Stimulated activated CD8-positive, alpha-beta memory T cell treated with anti-CD3 and anti-CD28 coated beads, Interleukin-12 subunit alpha, Interleukin-12 subunit beta, amount 100 ng/mL, for 24 hours (primary cell): ENCODE data around the gene SPAG17.

ENCODE experiments used
- DNase-seq: peaks from one replicate; pipeline ENCODE4 v3.0.0-alpha.2; 2020; ENCODE audit errors: extremely low read depth

The SPAG17 gene

GRCh38 chr1:118160806-118161205 is 24.2 kb downstream of the SPAG17 start:
- no peak for DNase-seq

GRCh38 chr1:118159569-118159968 is 25.5 kb downstream of the SPAG17 start:
- no peak for DNase-seq

GRCh38 chr1:118158924-118159323 is 26.1 kb downstream of the SPAG17 start:
- DNase-seq, result no peak

DNA sequence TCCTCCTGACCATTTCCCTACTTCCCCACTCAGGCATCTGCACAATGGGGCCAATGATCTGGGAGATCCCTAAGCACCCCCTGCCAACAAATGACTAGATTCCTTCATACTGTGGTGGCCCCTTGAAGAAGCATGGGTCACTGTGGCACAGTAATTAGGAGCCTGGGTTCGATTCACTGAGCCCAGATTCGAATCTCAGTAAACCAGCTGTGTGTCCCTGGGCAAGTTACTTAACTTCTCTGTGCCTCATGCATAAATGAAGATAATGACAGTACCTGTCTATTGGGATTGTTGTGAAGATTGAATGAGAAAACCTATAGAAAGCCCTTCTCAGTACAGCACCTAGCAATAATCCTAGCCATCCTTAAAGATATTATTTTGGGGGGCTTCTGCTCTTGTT is 27.5 kb downstream of the SPAG17 start:
- no peak for DNase-seq

GRCh38 chr1:118155106-118155505 is 29.9 kb downstream of the SPAG17 start:
- DNase-seq, result no peak

GRCh38 chr1:118154220-118154619 is 30.8 kb downstream of the SPAG17 start:
- DNase-seq, result no peak

DNA sequence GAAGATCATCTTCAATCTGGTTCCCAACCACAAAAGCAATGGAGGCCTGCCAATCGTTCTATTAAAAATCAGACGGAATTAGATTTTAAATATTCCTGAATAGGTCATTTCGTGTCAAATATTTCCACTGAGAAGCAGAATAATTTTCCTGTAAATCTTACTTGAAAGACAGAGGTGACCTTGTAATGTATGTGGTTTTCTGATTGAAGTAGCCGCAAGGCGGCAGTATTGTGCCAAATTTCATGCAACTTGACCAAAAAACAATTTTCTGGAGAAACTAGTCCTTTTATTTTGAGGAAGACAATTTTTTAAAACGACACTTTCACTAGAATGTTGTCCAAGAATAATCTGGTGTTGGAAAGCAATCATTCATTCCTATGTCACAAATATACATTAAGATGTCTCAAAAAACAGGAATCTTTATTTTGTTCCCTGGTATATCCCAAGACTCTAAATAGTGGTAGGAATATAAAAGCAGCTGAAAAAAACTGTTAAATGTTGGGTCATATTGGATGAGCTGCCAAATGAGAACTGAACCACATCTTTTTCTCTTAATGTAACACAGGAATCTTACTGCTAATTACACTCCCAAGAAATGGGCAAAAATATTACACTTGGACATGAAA is 33.6 kb downstream of the SPAG17 start:
- no peak for DNase-seq

- DNase-seq, result no peak
Observed at GRCh38 chr1:118149799-118150198, 35.2 kb downstream of the SPAG17 start.

DNA sequence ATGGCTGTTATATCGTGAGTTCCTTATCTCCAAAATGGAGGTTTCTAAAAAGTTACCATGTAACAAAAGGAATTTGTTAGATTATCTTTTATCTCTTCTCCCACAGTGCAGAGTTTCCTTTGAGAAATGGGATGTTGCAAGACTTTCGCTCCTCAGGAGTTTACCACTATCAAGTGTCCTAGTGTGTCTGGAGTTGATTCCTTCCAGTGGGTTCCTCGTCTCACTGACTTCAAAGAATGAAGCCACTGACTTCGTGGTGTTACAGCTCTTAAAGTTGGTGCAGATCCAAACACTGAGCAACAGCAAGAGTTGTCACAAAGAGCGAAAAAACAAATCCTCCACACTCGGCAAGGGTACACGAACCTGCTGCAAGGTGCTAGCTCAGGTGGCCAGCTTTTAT is 37.0 kb downstream of the SPAG17 start:
- DNase-seq, result no peak

GRCh38 chr1:118147522-118147921 is 37.5 kb downstream of the SPAG17 start:
- no peak for DNase-seq

DNA sequence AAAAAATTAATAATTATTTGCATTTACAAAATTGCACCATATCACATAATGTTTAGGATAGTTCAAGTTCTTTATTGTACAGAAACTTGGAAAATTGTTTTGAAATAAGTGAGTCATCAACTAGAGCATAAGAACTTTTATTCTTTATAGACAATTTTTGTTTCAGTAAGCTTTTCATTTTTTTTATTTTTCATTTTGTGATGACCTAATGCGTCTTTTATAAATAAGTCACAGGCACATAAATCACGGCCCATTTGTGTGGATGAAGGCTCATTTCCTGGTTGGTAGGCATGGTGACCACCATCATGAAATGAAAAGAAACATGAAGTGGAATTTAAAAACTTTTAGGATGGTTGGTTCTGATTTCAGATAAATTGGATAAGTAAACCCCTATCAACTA is 39.3 kb downstream of the SPAG17 start:
- DNase-seq, result no peak

DNA sequence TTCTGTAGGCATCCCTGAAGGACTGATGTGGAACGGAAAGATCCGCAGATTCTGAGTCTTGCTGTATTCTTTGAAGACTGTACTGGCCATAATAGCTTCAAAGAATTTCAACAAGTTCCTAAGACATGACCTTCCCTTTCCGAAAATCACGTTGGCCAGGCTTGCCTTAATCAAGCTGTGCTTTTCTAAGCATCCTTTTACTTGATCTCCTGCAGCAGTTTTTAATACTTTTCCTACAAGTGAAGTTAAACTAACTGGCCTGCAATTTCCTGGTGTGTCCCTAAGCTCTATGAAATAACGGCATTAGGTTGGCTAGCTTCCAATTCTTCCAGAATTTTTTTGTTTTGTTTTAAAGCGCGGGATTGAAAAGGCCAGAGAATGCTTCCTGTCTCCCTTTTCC is 40.3 kb downstream of the SPAG17 start:
- DNase-seq, result no peak

- DNase-seq, result no peak
Observed at GRCh38 chr1:118143831-118144230, 41.2 kb downstream of the SPAG17 start.

DNA sequence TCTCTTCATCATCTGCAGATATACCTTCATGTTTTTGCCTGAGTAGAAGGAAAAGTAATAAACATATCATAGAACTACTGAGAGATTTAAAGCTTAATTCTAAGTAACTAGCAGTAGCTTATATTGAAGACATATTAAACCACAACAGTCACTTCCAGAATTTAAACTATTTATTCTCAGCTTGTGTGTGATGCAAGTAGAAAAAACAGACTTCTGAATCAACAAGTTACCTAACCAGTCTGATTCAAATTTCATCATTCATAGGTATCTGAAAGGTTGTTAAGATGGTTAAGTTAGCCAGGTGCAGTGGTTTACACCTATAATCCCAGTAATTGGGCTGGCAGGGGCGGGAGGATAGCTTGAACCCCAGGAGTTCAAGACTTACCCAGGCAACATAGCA is 41.9 kb downstream of the SPAG17 start:
- no peak for DNase-seq

DNA sequence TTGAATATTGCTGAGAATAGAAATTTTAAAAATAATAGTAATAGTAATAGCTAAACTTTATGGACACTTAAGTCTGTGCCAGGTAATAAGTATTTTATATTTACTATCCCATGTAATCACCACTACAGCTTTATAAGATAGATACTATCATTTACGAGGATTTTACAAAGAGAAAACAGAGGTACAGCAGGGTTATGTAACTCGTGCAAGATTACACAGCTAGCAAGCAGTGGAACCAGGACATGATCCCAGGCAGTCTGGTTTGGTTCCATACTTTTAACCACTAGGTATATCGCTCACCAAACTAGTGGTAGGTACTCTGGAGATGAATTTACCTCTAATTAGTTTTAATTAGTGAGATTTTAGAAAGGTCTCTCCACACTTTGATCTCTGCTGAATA is 42.5 kb downstream of the SPAG17 start:
- no peak for DNase-seq

DNA sequence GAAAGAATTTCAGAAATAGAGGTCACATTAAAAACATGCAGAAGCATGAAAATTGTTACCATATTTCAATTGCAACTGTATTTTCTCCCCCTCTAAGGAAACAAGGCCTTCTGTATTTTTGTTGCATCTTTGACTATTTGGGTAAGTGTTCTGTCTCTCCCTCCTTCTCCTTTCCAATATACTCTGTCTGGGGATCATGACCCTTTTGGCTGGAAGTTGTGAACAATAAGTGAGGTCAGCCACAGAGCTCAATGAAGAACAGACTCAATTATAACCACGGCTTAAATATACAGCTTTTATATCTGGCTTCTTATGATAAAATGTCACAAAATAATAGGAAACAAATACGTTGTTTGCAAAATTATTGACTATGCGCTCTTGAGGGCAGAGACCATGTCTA is 47.1 kb downstream of the SPAG17 start:
- DNase-seq, result no peak

- no peak for DNase-seq
Observed at GRCh38 chr1:118136187-118136941, 48.7 kb downstream of the SPAG17 start.

- no peak for DNase-seq
Observed at GRCh38 chr1:118132000-118132399, 53.0 kb downstream of the SPAG17 start.

DNA sequence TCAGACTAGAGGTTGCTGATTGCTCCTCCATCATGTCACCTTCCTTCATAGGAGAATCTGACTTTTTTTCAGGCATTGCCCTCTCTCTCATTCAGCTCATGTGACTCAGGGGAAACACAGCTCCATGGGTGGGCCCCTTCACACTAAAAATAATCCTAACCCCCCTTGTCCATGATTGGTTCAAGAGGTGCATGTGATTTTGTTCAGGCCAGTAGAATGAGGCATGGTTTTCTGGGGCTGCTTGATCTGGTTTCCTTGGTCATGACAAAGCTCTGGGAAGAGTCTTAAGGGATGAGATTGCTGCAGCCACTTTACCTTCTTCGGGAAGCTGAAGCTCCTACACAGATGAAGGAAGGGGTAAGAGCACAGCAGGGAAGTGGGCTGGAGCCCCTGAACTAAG is 56.3 kb downstream of the SPAG17 start:
- DNase-seq, result no peak

DNA sequence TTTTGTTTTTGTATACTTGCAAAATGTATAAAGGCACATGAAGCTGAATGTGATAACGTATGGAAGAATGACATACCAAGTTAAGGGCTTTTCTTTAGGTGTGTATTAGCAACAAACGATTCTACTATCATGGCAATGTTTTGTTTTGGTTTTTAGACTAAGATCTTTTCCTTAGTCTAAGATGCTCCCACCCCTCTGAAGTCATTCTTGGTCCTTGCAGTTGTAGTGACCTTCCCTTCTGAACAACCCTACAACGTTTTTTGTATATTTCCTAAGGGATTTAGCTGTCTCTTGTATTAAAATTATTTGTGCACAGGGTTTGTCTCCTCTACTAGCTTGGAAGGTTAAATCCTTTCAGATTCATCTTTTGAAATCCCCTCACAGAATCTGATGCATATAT is 61.0 kb downstream of the SPAG17 start:
- DNase-seq, result no peak

GRCh38 chr1:118123116-118123839 is 61.8 kb downstream of the SPAG17 start:
- no peak for DNase-seq

GRCh38 chr1:118122234-118123004 is 62.6 kb downstream of the SPAG17 start:
- DNase-seq, result no peak
